WERI-Rb-1 (cell line): ENCODE data around the gene C5orf46.

Experiments used
- DNase-seq: peaks from one replicate; pipeline ENCODE4 v3.0.0-alpha.2; 2020
- H3K27ac ChIP-seq: fragments of 250-450 bp; sonication (Bioruptor Pico); 2 replicates; pipeline ENCODE4 v1.5.1; 2020; ENCODE audit warnings: mild to moderate bottlenecking, moderate library complexity
- H3K27me3 ChIP-seq: fragments of 250-450 bp; sonication (Bioruptor Pico); 2 replicates; pipeline ENCODE4 v1.5.1; 2021; ENCODE audit warnings: mild to moderate bottlenecking, low read depth, moderate library complexity; ENCODE audit not compliant: insufficient read depth, severe bottlenecking
- H3K36me3 ChIP-seq: fragments of 250-450 bp; sonication (Bioruptor Pico); 2 replicates; pipeline ENCODE4 v1.5.1; 2020; ENCODE audit warnings: mild to moderate bottlenecking, moderate library complexity
- H3K4me3 ChIP-seq: 2 replicates; pipeline ENCODE4 v1.5.1; 2011; ENCODE audit warnings: low read depth, mild to moderate bottlenecking, control low read depth, low read length
- H3K9me3 ChIP-seq: fragments of 250-450 bp; sonication (Bioruptor Pico); 2 replicates; pipeline ENCODE4 v1.5.1; 2021; ENCODE audit warnings: mild to moderate bottlenecking, moderate library complexity; ENCODE audit not compliant: severe bottlenecking
- TF ChIP-seq, protein P1 (sequence below): IDR thresholded peaks from 2 replicates; pipeline ENCODE4 v1.5.1; 2011; ENCODE audit warnings: low read depth, mild to moderate bottlenecking, control low read depth, inconsistent platforms, low read length

Gene C5orf46

DNA sequence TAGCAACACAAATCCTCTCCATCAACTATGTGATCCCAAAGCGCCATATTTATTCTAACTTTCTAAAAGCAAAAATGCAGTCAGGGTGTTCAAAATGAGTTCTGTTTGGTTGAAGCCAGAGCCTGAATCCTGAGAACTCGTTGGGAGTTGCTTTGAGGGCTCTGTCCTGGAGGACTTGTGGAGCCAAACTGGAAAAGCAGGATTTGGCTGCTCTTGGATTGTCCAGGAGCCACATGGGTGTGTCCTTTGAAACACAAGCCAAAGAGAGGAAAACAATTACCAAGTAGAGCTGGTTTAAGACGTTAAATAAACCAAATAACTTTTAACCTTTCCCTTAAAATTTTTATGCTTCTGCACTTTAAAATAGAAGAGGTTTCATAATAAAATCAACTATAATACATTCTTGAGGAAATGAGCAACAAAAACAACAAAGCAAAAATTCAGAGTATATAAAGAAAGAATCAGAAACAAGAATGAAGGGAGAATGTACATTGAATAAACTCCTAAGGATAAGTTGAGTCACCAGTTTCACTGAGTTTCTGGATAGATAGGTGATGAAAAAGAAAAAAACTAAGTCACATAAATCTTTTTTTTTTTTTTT is 13.5 kb downstream of the C5orf46 start:
- Histone ChIP-seq H3K27ac (no peak overlapping the region), H3K4me3 (no peak overlapping the region), H3K27me3 (no peaks in the 10 kb centered on the region), H3K36me3 (no peaks in the 10 kb centered on the region), H3K9me3 (no peaks in the 10 kb centered on the region)
- TF ChIP-seq, protein P1, sequence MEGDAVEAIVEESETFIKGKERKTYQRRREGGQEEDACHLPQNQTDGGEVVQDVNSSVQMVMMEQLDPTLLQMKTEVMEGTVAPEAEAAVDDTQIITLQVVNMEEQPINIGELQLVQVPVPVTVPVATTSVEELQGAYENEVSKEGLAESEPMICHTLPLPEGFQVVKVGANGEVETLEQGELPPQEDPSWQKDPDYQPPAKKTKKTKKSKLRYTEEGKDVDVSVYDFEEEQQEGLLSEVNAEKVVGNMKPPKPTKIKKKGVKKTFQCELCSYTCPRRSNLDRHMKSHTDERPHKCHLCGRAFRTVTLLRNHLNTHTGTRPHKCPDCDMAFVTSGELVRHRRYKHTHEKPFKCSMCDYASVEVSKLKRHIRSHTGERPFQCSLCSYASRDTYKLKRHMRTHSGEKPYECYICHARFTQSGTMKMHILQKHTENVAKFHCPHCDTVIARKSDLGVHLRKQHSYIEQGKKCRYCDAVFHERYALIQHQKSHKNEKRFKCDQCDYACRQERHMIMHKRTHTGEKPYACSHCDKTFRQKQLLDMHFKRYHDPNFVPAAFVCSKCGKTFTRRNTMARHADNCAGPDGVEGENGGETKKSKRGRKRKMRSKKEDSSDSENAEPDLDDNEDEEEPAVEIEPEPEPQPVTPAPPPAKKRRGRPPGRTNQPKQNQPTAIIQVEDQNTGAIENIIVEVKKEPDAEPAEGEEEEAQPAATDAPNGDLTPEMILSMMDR: no peak
- no peak for DNase-seq

DNA sequence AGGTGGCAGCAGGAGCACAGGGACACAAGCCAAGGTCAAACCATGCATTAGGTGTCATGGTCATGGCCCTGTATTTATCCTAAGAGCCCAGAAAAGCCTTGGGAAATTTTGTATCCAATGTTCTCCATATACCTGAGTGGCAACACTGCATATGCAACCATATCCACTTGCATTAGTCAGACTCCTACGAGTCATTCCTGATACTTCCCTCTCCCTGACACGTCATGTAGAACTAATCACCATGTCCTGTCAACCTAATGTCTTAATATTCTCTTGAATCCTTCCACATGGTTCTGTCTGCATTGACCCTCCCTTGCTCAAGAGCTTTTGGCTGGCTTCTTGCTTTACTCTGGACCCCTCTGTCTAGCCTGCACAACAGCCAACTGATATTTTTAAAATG is 18.4 kb downstream of the C5orf46 start:
- TF ChIP-seq, protein P1: no peak
- H3K4me3 ChIP-seq: no peak overlapping the region
- no peaks in the 10 kb centered on the region for H3K27me3 ChIP-seq
- H3K36me3 ChIP-seq: no peaks in the 10 kb centered on the region
- DNase-seq: no peak
- no peaks in the 10 kb centered on the region for H3K9me3 ChIP-seq
- H3K27ac ChIP-seq: no peak overlapping the region

DNA sequence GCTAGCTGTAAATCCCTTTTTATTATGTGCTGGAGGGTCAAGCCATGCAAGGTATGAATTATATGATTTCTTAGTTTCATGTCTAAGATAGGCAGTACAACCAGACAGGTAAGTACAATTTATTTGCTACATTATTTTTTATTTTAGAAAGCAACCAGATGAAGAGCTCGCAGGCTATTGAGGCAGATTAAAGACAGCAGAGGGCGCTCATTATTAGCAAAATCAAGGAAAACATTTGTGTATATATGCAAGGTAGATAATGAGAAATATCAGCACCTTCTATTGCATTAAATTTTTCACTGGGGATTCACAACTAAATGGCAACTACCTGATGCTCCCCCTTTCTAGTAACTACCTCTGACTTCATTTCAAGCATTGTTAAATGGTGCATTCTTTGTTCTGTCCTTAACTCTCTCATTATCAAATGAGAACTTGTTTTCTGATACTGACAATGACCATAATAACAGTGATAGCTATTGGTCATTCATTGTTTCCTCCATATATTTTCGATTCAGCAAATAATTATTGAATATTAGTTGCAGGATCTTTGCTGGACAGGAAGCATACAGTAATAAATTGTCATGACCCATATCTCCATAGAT is 19.2 kb downstream of the C5orf46 start:
- no peak overlapping the region for H3K4me3 ChIP-seq
- H3K36me3 ChIP-seq: no peaks in the 10 kb centered on the region
- TF ChIP-seq, protein P1: peak; percentile 11; the same call in 1 of the 2 replicates
- DNase-seq: no peak
- no peaks in the 10 kb centered on the region for H3K27me3 ChIP-seq
- no peak overlapping the region for H3K27ac ChIP-seq
- H3K9me3 ChIP-seq: no peaks in the 10 kb centered on the region

DNA sequence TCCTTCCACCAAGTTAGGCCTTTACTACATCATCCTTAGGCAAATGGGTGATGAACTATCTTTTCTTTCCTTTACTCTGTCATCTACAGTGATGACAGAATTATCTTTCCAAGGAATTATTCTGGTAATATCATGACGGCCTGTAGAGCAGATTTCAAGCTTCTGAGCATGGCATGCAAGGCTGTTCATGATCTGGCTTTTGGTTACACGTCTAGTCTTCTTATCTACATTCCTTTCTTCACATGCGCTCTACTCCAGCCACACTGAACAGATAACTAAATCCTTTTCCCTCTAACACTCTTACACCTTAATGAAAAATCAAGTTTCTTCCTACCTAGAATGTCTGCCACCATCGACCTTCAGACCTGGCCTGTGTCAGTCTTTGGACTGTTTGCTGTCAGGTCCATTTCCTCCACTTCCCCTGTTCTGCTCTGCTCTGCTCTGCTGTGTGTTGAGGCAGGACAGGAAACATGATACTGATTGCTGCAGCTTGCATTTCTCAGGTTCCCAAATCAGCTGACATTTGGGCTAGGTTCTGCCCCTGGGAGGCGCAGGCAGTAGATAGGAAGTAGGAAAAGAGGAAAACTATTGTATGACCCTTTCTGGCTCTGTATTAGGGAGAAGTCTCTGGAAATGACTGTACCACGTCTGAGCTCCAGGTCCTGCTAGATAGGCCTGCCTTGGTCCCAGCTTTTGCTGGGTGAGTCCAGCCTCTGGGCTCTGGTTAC is 23.6 kb downstream of the C5orf46 start:
- Histone ChIP-seq H3K4me3 (no peak overlapping the region), H3K36me3 (no peaks in the 10 kb centered on the region), H3K9me3 (no peaks in the 10 kb centered on the region), H3K27me3 (no peaks in the 10 kb centered on the region), H3K27ac (no peak overlapping the region)
- no peak for DNase-seq
- TF ChIP-seq, protein P1: no peak

DNA sequence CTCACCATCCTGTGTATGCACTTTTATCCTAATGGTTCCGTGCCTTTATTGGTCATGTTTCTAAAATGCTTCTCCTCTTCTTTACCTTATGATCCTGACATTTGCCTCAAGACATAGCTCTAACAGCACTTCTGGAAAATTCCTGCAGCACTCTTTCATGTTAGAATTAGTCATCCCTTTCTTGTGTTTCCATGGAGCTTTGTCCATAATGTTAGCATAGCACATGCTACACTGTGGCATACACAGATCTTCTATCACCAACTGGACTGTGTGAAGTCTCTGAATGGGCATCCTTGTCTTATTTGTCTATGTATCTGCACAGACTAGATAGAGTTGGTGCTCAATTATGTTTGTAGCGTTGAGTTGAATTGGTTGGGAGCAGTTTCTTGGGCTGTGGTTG is 25.9 kb downstream of the C5orf46 start:
- TF ChIP-seq, protein P1: no peak
- no peak for DNase-seq
- Histone ChIP-seq H3K9me3 (no peaks in the 10 kb centered on the region), H3K4me3 (no peak overlapping the region), H3K36me3 (no peaks in the 10 kb centered on the region), H3K27ac (no peak overlapping the region), H3K27me3 (no peaks in the 10 kb centered on the region)
